GM21786 (cell line): ENCODE results near the gene GSK3B.

ENCODE experiments used
- ATAC-seq: cut with Tn5 transposase; IDR thresholded peaks from one replicate; pipeline ENCODE4 v1.9.1; 2021; ENCODE audit not compliant: unreplicated experiment

The GSK3B gene

DNA sequence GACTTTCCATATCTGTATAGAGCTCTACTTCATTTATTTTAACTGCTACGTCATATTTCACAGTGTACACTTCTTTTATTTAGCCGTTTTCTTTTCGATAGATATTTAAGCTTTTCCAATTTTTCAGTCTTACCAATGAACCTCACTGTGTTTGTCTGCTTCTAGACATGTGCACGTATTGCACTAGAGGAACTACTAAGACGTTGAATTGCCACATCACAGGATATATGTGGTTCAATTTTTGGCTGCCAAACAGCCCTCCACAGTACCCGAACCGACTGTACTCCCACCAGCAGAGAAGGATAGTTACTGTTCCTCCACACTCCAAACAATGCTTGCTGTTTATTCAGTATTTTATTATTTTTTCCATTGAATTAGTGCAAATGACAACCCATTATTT lies 310.4 kb downstream of the GSK3B start:
- ATAC-seq, result no peak

DNA sequence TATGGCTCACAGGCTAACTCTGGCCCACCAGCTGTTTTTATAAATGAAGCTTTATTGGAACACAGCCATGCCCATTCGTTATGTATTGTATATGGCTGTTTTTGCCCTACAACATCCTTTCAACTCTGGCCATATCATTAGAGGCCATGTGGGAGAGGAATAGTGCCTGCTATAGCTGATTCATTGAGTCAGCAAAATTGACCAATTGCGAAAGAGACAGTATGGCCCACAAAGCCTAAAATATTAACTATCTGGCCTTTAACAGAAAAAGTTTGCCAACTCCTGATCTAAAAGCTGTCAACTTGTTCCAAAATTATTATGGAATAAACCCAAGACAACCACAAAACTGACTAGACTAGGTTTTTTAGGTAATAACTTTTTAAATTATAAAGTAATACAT lies 311.0 kb downstream of the GSK3B start:
- no peak for ATAC-seq

DNA sequence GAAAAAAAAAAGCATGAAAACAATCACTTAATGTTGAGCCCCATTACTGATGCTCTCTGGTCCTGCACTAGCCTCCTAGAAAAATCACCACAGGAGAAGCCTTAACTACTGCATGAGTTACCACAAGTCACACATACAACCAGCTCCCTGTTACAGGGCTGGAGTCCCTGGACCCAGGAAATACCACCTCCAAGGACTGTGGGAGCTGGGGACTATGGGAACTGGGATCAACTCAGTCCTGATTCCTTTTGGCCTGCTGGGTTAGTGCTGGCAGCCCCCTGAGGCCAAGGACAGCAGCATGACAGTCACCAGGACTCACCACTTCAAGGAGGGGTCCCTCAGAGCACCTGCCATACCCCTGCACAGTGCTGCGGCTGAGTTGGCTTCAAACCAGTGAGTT lies 311.8 kb downstream of the GSK3B start:
- ATAC-seq, result no peak

DNA sequence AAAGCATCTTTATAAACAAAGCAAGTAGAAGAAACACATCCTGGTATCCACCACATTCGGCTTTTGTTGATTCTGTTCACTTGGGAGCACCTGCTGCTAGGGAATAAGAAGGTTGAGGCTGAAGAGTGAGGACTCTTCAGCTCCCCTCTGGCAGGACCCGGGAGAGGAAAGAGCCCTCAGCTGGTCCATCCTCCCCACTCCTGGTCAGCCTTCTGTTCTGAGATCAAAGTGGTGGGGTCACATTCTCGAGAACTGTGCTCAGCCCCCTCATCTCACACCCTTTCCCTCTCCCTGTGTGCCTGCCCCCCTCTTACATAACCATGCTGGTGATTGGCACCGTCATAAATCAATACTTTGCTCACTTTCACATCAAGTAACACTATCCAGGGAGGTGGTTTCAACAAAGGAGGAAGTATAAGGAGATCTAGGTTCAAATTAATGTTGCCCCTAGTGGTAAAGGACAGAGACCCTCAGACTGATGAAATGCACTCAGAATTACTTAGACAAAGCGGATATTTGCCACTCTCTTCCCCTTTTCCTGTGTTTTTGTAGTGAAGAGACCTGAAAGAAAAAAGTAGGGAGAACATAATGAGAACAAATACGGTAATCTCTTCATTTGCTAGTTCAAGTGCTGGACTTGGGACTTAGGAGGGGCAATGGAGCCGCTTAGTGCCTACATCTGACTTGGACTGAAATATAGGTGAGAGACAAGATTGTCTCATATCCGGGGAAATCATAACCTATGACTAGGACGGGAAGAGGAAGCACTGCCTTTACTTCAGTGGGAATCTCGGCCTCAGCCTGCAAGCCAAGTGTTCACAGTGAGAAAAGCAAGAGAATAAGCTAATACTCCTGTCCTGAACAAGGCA lies 312.7 kb downstream of the GSK3B start, which contains the start of gene NR1I2:
Gene NR1I2 (plus strand): TSS at position 772 of the 869 bp plus-strand sequence.
- ATAC-seq, result no peak

DNA sequence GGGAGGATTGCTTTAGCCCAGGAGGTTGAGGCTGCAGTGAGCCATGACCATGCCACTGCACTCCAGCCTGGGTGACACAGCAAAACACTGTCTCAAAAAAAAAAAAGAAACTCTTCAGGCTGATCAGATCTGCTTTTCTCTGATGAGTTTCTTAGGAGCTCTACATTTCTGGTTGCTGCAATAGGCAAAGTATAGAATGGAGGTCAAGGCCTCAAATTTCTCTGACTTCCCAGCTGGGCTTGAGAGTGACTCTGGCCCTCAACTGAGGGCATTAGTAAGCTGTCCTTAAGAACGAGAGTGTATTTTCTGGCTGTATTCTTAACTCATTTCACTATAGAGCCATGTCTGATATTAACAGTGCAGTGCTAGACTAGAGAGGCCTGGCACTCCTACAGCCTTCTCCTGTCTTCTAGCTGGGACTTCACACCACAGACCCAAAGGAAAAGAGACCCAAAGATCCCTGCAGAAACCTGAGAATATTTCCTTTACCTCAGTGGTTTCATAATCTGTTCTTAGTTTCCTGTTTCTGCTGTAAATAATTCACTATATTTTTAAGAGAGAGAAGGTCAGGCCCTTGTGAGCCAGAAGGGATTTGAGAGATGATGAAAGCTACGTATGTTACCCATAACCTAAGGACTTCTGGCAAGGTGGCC lies 314.4 kb downstream of the GSK3B start:
- no peak for ATAC-seq

DNA sequence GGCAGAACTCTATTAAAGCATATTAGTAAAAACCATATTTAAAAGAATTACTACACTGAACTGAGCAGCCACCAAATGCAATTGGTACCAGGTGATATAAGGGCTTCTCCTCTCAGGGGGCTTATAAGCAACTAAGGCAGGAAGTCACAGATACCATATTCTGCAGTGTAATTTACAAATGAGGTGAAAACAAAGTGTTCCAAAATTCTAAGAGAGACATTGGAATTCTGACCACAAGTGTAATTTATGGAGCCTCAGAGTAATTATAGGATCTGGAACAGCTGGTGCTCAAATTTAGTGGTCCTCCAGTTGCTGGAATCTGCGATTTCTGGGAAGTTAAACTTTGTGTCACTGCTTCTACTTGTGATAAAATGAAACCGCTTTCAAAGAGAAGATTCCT lies 315.4 kb downstream of the GSK3B start:
- ATAC-seq, result no peak

DNA sequence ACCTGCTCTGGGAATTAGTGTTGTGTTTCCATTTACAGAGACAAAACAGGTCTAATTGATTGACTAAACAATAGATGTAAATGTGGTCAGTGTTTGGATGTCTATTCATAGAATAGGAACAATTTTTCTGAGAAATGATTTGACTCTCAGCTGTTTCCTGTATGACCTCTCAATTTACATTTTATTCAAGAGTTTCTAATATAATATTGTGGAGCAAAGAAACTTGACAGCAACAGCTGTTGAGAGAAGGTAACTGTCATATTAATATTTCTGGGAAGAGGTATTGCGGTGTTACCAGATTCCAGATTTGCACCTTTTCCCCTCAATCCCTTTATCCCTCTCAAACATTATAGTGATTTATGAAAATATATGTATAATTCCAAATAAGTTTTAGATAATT lies 316.1 kb downstream of the GSK3B start:
- ATAC-seq, result no peak

DNA sequence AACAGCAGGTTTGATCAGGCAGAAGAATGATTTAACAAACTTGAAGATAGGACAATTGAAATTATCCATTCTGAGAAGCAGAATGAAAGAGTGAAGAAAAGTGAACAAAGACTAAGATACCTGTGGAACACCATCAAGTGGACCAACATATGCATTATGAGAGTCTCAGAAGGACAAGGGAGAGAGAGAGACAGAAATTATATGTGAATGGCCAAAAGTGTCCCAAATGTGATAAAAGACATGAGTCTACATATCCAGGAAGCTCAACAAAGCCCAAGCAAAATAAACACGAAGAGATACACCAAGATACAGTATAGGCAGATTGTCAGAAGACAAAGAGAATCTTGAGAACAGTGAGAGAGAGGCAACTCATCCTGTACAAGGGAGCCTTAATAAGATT lies 317.9 kb downstream of the GSK3B start:
- ATAC-seq, result no peak

DNA sequence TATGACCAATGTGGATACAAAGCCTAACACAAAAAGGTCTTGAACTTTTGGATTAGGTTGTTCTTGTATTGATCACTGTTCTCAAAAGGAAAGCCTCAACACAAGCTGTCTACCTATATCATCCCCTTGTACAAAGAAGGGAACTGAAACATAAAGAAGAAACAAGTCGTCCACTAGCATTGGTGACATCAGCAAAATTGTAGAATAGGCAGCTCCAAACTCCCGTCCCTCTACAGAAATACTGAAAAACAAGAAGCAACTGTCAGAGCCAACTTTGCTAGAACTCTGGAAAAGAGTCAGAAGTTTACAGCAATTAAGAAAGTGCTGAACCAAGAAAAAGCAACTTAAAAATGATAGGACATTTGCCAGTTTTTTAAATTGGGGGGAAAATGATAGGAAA lies 319.8 kb downstream of the GSK3B start:
- peak; percentile 92 for ATAC-seq
